ENCODE data around the gene NCAPG. TPM values are rescaled to one million over a fixed set of nuclear protein-coding genes. Genes with fewer than 3 reads are reported as not detected.

The NCAPG gene
- polyA plus RNA-seq, 4 donors, result 24.4 to 30.5 (median 25.7) TPM

DNA sequence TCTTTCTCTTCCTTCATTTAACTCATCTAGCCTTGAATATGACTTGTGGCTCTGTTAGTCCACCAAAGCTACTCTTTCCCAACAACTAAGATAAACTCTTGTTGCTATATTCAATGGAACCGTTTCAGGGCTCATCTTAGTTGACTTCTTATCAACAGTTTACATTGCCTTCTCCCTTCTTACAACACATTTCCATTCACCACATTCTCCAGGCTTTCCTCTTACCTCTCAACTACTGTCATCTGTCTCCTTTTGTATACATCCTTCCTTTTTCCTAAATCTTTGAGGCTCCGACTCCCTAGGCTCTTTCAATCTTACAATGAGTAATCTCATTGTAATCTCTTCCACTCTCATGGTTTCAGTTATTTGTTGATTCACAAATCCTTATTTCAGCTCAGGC is 58.5 kb downstream of the NCAPG start:
- no peak for DNase-seq (ENCODE audit: low read depth in 4 of 4, low spot score in 2 of 4)

DNA sequence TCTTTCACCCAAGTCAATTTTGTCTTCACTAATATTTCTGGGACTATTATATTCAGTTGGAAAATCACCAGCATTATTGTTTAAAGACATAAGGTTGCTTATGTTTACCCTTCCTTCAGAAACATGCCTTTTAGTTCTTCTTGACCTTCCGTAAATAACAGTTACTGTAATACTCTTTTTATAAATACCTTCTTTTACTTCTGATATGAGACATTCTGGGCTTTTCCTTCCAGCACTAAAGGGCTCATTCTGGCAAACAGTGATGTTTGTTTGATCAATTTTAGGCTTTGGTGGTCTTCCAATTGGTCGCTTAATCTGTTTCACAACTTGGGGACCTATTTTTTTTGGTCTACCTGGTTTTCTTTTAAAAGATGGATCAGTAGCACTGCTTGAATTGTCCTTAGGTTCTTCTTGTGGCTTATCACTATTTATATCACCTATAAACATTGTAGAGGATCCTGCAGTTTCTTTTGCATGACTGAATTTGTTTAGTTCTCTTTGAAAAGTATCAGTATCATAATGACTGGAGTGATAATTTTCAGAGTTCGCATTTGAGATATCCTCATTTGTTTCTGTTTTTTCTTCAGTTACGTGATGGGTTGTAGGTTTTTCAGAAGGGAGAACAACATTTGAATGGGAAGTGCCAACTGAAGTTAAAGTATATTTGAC is 64.8 kb downstream of the NCAPG start:
- no peak for DNase-seq (ENCODE audit: low read depth in 4 of 4, low spot score in 2 of 4)

DNA sequence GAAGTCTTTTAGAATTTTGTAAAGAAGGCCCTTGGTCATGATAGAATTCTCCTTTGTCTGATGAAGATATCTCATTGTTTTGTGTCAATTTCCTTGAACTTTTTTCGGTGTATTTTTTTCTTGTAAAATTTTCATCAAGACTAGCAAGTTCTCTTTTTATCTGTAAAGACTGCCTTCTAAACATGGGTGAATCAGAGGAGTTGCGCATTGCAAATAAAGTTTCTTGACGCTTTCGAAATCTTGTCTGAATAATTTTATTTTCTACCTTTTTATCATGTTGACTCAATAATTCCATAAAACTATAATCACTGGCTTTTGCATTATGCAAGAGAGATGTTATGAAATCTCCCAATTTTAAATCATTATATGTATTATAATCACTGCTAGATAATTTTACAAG is 66.2 kb downstream of the NCAPG start:
- DNase-seq (ENCODE audit: low read depth in 4 of 4, low spot score in 2 of 4), result no peak

DNA sequence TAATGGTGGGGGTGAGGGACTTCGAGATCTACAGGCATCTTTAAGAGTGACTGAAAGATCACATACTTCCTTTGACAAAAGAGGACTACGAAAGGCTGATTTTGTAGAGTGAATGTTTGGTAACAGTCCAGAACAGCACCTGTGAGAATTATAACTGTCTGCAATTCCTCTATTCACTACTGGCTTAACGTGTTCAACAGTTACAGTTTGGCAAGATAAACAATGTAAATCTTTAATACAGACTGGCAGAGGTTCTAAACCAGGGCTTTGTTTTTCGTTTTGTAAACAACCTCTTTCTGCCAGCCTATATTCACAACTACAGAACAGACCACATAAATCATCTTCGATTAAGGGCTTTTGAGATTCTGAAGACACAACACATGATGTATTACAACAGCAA is 66.9 kb downstream of the NCAPG start:
- no peak for DNase-seq (ENCODE audit: low read depth in 4 of 4, low spot score in 2 of 4)

DNA sequence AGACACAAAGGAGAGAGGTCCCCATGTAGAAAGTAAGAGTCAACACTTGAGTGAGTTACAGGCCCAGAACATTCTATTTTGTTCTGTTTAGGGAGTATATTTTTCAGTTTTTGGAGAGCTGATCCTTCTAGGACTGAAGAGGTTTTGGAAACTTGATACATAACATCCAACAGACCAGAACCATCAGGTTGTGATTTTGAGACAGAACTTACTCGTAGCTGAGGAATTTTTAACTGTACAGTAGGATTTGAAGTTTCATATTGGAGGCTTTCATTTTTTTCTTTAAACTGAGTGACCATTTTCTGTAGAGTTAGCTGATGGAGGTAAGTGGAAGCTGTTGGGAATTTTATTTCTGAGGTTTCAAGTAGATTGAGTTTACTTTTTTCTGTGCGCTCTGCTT is 73.3 kb downstream of the NCAPG start:
- DNase-seq (ENCODE audit: low read depth in 4 of 4, low spot score in 2 of 4), result no peak

DNA sequence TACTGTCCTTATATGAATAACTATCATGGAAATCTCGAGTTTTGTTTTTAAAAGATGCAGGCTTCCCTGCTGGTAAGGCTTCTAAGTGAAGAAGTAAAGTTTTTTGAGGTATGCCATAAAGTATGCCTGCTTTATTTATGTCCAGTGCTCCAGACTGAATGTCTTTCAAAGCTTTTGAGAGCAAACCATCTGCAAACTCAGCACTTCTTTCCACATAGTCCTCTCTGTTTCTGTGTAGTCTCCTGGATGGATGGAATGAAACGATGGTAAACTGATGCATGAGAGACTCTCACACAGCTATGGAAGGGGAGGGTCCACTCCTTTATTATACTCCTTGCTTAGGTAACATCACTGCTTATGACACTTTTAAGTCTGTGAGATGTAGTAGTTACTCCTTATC is 73.7 kb downstream of the NCAPG start:
- no peak for DNase-seq (ENCODE audit: low read depth in 4 of 4, low spot score in 2 of 4)

DNA sequence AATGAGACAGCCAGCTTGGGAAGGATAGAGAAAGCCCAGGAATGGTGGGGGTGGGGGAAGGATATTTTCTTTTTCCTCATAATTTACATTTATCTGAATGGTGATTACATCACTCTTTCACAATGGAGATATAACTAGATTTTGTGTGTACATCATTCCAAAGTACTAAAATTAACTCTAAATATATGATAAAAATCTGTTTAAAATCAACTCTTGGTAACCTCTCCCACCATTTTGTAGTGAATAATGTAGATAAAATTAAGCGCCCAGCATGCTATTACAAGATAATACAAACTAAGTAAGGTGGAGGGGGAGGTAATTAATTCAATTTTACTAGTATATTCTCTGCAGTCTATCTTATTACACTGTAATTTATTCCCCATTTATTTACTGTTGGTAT is 78.9 kb downstream of the NCAPG start:
- DNase-seq (ENCODE audit: low read depth in 4 of 4, low spot score in 2 of 4), result no peak

DNA sequence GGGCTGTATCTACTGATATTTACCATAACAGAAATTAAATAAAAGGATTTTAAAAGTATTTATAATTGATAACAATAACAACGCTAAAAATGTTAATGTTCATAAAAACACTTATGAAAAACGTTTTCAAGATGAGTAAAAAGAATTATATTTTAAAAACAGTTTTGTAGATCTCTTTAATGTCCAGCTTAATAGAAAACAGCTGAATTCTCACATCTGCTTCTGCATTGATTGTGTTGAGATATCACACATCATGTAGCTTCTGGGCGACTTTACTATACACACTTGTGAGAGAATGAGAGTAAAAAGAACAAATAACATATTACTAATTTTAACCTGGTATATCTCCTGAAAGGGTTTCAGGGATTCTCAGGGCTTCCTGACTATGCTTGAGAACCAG is 83.6 kb downstream of the NCAPG start:
- no peak for DNase-seq (ENCODE audit: low read depth in 4 of 4, low spot score in 2 of 4)

Other genes starting within 250 kb of the NCAPG start
- gene LAP3, start 233.8 kb upstream of the NCAPG start, polyA plus RNA-seq (ENCODE audit: insufficient read length in 4 of 4), result 10 to 100 TPM; 67.5 to 86.8 (median 74.5) TPM
- gene MED28, start 196.3 kb upstream of the NCAPG start, polyA plus RNA-seq (ENCODE audit: insufficient read length in 4 of 4), result 10 to 100 TPM; 60.0 to 71.3 (median 69.1) TPM
- gene FAM184B, start 29.4 kb upstream of the NCAPG start, polyA plus RNA-seq (ENCODE audit: insufficient read length in 4 of 4), result under 1 TPM; 0.47 to 0.94 (median 0.60) TPM
- 10 to 100 TPM; 39.9 to 74.4 (median 58.1) TPM for gene DCAF16, start 222 bp upstream of the NCAPG start, polyA plus RNA-seq (ENCODE audit: insufficient read length in 4 of 4)
- gene LCORL, start 210.8 kb downstream of the NCAPG start, polyA plus RNA-seq (ENCODE audit: insufficient read length in 4 of 4), result 10 to 100 TPM; 24.3 to 30.7 (median 25.9) TPM

Measured in left renal cortex interstitium (tissue), 4 donors.